ENCODE results near the gene NAP1L2. TPM values are rescaled to one million over a fixed set of nuclear protein-coding genes. Genes with fewer than 3 reads are reported as not detected.

Gene NAP1L2
- 1 to 10 TPM; 2.1 to 5.9 (median 4.0) TPM for total RNA-seq
- long read RNA-seq, donor 1, partial matches to known transcripts = 0 of 2 reads
- long read RNA-seq, donor 1, other reads (novel, unspliced or antisense) = 0 of 2 reads
- long read RNA-seq, donor 2 = 0 reads

GRCh38 chrX:73214426-73215094 is at the start of gene NAP1L2:
Gene NAP1L2 (minus strand): TSS chrX:73214851. CDS start chrX:73214492, 359 bp downstream.
- no peaks in the 10 kb centered on the region for H3K36me3 ChIP-seq (ENCODE audit: low read depth)
- H3K4me3 ChIP-seq = no peak within 1 kb of the TSS
- TF ChIP-seq, protein P1, sequence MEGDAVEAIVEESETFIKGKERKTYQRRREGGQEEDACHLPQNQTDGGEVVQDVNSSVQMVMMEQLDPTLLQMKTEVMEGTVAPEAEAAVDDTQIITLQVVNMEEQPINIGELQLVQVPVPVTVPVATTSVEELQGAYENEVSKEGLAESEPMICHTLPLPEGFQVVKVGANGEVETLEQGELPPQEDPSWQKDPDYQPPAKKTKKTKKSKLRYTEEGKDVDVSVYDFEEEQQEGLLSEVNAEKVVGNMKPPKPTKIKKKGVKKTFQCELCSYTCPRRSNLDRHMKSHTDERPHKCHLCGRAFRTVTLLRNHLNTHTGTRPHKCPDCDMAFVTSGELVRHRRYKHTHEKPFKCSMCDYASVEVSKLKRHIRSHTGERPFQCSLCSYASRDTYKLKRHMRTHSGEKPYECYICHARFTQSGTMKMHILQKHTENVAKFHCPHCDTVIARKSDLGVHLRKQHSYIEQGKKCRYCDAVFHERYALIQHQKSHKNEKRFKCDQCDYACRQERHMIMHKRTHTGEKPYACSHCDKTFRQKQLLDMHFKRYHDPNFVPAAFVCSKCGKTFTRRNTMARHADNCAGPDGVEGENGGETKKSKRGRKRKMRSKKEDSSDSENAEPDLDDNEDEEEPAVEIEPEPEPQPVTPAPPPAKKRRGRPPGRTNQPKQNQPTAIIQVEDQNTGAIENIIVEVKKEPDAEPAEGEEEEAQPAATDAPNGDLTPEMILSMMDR (IDR thresholded peaks at IDR 0.05) = no peak
- H3K9me3 ChIP-seq = no peaks in the 10 kb centered on the region
- intact Hi-C loops (cut with DNase I, micrococcal nuclease) = no loop called here
- ATAC-seq (peak; percentile 90), DNase-seq (peak; percentile 27 to 46 (median 37))
- no peaks in the 10 kb centered on the region for H3K4me1 ChIP-seq (ENCODE audit: low read depth)

DNA sequence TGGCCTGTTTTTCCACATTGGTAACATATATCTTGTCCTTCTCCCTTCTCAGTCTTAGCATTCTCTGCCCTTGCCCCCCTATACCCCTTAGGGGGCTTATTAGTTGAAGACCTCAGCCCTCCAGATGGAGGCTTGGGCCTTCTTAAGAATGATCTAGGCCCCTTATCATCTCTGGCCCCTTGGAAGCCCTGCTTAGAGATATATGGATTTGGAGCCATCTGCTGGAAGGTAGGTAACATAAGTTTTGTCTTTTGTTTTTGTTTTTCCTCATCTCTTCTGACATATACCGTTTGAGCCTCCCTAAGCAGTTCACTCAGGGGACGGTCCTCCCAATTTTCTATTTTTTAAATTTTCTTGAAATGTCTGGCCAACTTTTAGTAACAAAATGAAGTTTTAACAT is 48.3 kb upstream of the NAP1L2 start:
- Histone ChIP-seq H3K4me1 (ENCODE audit: low read depth) (no peaks in the 10 kb centered on the region), H3K4me3 (no peak overlapping the region), H3K9me3 (no peaks in the 10 kb centered on the region), H3K36me3 (ENCODE audit: low read depth) (no peaks in the 10 kb centered on the region)
- ATAC-seq (no peak), DNase-seq (no peak)
- TF ChIP-seq, protein P1 (IDR thresholded peaks at IDR 0.05) = no peak
- intact Hi-C loops (cut with DNase I, micrococcal nuclease) = loop anchor here in 1 of 2 donors (10.0 kb wide), 1 partner anchor 178 kb away; no protein-coding TSS in a partner anchor

GRCh38 chrX:73239242-73239641 is 24.6 kb upstream of the NAP1L2 start:
- intact Hi-C loops (cut with DNase I, micrococcal nuclease) = no loop called here
- Histone ChIP-seq H3K4me1 (ENCODE audit: low read depth) (no peaks in the 10 kb centered on the region), H3K9me3 (no peaks in the 10 kb centered on the region), H3K36me3 (ENCODE audit: low read depth) (no peaks in the 10 kb centered on the region), H3K4me3 (no peak overlapping the region)
- DNase-seq = no peak
- TF ChIP-seq, protein P1 (IDR thresholded peaks at IDR 0.05) = no peak
- no peak for ATAC-seq

DNA sequence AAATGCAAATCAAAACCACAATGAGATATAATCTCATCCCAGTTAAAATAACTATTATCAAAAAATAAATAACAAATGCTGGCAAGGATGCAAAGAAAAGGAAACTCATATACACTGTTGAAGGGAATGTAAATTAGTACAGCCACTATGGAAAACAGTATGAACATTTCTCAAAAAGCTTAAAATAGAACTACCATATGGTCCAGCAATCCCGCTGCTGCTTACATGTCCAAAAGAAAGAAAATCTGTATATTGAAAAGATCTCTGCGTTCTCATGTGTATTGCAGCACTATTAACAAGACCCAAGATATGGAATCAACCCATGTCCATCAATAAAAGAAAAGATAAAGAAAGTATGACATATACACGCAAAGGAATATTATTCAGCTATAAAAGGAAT is 3.0 kb upstream of the NAP1L2 start:
- Histone ChIP-seq H3K4me1 (ENCODE audit: low read depth) (no peaks in the 10 kb centered on the region), H3K4me3 (no peak overlapping the region), H3K36me3 (ENCODE audit: low read depth) (no peaks in the 10 kb centered on the region), H3K9me3 (no peaks in the 10 kb centered on the region)
- ATAC-seq = no peak
- TF ChIP-seq, protein P1 (IDR thresholded peaks at IDR 0.05) = no peak
- no peak for DNase-seq
- intact Hi-C loops (cut with DNase I, micrococcal nuclease) = no loop called here

- DNase-seq (no peak), ATAC-seq (no peak)
- intact Hi-C loops (cut with DNase I, micrococcal nuclease) = no loop called here
- H3K4me3 ChIP-seq = no peak overlapping the region
- no peaks in the 10 kb centered on the region for H3K4me1 ChIP-seq (ENCODE audit: low read depth)
- H3K9me3 ChIP-seq = no peaks in the 10 kb centered on the region
- TF ChIP-seq, protein P1 (IDR thresholded peaks at IDR 0.05) = no peak
- H3K36me3 ChIP-seq (ENCODE audit: low read depth) = no peaks in the 10 kb centered on the region
Observed at GRCh38 chrX:73215246-73215645, 595 bp upstream of the NAP1L2 start.

Measured in mucosa of descending colon (tissue), 3 donors.